Measurements from ENCODE around the gene ETV6.

Gene ETV6

GRCh38 chr12:11782914-11783420, 133.5 kb downstream of the ETV6 start:
- DNase-seq, result no peak

DNA sequence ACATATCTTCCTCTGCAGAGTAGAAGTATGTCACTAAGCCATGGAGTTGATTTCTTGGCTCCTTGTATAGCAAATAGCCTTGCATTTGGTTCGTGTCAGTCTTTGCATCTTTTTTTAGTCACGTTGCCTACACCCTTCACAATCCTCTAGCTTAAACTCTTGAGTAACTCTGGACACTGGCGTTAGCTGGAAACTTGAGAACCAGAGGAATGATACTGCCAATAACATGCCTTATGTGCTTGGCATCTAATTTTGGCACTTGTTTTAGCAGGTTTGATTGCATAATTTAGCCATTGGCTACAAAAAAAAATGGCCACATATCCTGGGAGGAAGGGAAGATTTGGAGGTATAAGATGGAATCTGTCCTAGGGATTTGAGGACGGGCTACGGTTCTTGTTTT, 136.2 kb downstream of the ETV6 start:
- peak; percentile 26 for DNase-seq

DNA sequence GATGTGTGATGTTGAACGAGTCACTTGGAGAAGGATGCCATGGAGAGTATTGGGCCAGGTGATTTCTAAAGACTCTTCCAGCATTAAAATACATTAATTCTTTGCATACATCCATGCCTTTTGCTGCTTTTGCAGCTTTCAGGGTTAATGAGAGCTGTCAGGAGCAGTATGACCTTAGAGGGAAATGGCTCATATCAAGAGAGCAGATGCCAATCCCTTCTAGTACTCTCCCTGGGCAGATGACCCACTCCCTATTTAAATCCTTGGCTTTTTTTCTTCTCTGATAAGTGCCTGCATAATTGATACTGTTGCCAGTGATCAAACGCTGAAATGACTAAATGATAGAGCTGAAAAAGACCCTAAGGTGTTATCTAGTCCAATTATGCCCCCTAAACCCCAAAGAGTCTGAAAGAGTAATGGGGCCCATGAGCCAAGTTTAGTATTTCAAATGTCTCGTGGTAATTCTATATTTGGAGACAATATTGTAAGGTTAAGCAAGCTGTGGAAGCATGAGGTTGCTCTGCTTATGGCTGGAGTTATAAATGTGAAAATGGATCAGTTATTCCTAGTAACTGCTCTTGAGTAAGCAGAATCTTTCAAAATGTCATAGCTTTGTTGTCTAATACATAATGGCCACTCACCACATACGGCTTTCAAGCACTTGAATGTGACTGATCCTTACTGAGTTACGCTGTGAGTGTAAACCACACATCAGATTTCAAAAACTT, 137.3 kb downstream of the ETV6 start:
- no peak for DNase-seq

- DNase-seq, result no peak
Measured at GRCh38 chr12:11787437-11787836, 138.0 kb downstream of the ETV6 start.

DNA sequence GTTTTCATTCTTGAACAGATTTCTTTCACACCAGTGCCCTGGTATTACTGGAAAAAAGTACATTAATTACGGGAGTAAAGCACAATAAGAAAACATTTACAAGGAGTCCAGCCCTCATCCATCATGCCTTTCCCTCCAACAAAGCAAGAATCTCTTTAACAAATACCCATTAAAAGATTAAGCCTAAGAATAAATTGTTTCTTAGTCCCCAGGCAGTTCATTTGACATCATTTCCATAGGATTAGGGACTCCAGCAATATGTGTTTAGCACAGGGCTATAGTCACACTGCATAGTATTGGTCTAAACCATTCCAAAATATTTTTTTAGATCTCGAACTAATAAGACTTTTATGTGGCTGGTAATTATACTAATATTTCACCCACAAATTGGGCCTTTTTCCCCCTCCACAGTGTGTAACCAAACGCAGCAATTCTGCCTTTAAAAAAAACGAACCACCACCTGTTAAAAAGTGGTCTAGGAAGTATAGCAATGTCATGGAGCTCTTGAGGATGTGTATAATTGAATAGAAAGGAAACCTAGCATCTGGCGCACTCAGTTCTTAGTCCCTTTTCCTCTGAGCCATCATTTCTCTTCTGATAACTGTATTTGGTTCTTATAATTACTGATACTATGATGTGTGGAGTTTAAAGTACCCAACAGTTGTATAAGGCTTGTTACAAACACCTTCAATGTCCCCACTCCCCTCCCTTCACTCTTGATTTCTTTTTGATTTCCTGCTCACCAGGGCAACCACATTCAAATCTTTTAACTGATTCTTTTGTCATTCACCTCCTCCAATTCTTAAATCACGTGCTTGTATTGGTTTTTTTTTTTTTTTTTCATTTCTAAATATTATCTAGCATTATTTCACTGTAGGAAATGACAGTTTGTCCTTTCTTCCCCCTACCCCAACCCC, 138.7 kb downstream of the ETV6 start:
- no peak for DNase-seq

DNA sequence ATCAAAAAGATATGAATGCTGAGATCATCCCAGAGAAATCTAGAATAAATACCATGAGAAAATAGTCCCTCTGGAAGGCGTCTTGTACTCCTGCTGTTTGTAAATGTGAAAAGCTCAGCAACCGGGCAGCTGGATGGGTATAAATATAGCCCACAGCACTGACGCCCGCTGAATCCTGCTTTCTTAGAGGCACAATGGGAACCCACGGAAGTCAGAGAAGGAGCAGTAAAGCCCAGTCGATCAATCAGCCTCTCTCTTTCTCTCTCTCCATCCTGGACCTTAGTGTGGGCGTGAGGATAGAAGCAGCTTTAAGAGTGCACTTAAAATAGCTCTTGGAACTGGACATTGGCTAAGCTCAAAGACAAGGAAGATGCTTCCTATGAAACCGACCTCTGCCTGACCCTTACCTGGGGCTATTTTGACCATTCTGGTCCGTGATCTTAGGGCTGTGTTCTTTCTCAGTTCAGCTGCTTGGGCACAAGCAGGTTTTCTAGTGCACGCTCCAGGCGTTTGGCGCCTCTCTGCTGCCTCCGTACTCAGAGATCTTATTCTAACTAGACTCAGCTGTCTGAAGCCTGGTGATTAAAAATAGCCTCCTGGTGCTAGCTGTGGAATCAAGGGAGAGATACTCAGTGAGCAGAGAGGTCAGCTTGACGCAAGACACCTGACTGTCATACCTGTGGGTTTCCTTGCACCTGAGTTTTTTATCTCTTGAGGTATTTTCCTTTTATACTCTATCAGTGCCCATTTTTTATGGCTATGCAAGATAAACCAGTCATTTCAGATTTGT, 144.6 kb downstream of the ETV6 start:
- no peak for DNase-seq

- DNase-seq, result no peak
Measured at GRCh38 chr12:11794751-11795150, 145.3 kb downstream of the ETV6 start.

DNA sequence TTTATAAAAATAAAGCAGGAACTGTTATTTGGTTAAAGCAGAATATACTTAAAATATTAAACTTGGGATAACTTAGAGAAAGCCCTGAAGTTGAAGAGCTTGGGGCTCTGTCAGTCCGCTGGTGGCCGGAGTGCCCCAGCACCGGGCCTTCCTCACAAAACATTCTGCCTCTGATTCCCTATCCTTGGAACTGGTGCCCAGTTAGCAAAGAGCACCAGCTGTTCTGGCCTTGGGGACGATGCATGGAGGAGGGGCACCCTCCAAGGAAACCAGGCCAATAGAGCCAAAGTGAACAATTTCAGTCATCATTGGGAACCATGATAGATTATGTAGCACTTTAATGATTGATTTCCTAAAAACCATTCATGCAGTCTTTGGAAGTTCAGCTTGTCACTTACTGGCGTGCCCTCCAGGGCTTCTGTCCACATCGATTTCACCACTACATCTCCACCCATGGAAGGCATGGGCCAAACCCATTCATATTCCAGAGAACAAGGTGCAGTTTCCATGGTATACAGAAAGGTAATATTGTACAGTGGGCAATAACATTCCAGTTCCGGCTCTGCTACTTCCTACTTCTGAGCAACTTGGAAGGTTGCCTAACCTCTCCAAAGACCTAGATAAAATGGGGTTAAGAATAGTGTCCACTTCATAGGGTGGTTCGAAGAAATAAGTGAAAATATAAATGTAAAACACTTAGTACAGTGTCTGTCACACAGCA, 145.9 kb downstream of the ETV6 start:
- DNase-seq, result no peak

- DNase-seq, result peak; percentile 5
Measured at GRCh38 chr12:11795913-11796459, 146.5 kb downstream of the ETV6 start.

DNA sequence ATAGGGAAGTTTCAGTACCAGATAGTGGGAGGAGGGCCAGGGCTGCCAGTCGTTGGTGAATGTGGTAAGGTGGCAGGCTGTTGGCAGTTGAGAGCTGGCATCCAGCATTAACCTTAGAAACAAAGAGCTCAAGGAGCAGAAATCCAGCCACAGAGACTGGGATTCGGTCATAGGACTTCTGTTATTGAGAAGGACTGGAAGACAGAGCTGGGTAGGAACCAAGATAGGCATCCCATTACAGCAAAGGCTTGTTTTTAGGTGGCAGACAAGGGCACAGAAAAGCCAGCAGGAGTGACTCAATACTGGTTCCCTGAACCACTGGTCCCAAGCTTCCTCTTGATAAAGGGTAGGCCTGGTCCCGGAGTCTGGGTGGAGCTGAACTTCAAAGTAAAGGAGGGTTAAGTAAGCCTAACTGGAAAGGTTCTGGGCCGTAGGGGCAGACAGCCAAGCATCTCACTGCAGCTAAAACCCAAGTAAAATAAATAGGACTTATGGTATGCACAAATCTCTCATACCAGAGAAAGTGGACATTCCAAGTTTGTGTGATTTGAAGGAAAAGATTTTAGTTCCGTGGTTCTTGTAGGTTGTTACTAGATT, 147.9 kb downstream of the ETV6 start:
- no peak for DNase-seq

DNA sequence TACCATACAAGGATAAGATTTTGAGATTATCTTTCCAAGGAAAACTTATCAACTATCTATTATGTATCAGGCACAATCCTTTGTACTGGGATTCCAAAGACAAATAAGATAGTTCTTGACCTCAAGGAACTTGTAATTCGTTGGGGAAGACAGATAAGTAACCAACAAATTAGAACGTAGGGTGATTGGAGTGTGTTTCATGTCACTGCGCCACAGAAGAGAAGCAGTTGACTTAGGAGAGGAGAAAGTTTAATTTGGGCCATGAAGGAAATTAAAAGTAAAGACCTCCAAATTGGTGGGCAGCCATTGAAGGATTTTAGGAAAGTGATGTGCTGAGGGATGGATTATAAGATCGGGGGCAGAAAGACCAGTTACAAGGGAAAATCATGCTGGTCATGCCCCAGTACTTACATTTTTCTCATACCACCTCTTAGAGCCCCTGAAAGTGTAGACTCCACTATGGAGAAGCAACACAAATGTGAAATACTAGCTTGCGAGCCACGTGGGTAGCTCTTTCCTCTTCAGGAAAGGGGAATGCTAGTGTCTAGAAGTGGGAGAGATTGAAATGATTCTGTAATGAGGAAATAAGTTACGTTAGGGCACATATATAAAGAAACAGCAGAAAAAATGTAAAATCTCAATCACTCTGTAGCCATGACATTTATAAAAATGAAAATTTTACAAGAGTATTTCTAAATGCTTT, 148.7 kb downstream of the ETV6 start:
- DNase-seq, result no peak

DNA sequence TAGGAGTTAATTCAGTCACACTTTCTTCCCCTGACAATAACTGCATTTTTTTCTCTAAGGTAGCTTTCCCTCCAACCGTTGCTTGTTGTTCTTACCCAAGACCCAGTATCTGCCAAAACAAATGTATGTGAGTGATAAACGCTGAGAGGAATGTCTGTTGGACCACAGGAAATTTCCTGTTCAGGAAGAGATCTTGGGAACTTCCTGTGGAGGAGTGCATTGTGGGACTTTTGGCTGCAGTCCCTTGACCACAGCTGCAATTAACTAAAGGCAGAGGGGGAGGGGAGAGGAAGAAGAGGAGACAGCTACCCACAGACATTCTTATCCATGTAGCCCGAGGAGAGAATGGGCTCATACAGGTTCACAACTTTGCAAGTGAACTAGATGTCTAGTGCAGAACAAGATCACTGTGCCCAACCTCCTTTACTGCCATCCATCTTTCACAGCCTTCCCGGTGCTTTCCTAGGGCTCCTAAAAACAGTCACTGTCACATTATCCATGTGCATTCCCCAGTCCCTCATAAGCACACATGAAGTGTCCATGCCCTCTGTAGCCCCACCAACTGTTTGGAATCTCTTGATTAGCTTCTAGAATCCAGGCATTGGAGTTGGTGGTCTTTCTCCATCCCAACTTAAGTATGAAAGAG, 149.5 kb downstream of the ETV6 start:
- DNase-seq, result no peak

GRCh38 chr12:11799502-11799873, 150.0 kb downstream of the ETV6 start:
- DNase-seq, result no peak

DNA sequence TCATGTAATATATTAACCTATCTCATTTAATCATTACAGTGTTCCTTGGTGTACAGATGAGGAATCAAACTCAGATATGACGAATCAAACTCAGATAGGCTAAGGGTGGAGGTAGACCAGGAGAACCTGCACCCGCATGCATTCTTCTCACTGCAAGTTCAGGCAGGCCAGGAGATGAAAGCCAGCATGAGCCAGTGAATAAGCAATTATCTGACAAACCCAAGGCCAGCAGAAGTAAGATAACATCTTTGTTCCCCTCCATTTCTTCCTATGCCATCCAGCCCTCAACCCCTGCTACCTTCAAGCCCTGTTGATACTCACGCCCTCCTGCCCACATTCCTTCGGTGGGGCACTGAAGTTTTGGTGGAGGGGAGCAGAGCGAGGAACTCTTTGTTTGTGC, 152.2 kb downstream of the ETV6 start:
- DNase-seq, result no peak

DNA sequence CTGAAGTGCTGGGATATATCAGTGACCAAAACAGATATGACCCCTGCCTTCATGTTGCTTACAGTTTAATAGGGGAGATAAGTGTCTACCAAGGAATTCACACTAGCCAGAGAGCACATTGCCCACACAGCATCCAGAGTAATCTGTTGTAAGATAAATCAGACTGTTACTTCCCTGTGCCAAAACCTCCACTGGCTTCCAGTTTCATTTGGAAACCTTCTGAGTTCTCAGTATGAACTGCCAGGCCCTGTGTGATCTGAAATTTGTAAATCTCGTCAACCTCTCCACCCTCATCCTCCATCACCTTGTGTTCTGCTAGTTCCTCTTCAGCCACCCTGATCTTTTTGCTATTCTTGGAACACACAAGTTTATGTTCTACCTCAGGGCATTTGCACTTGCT, 154.7 kb downstream of the ETV6 start:
- no peak for DNase-seq

- DNase-seq, result no peak
Measured at GRCh38 chr12:11805043-11805442, 155.6 kb downstream of the ETV6 start.

- DNase-seq, result no peak
Measured at GRCh38 chr12:11805680-11806079, 156.2 kb downstream of the ETV6 start.

GRCh38 chr12:11807458-11807857, 158.0 kb downstream of the ETV6 start:
- no peak for DNase-seq

DNA sequence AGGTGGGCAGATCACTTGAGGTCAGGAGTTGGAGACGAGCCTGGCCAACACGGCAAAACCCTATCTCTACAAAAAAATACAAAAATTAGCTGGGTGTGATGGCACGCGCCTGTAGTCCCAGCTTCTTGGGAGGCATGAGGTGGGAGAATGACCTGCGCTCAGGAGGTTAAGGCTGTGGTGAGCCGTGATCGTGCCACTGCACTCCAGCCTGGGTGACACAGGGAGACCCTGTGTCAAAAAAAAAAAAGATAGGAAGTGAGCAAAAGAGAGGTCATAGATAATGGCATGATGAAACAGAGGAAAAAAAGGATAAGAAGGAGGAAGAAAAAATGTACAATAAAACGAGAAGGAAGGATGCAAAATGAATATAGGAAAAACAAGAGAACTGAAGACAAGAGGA, 159.5 kb downstream of the ETV6 start:
- no peak for DNase-seq

- DNase-seq, result no peak
Measured at GRCh38 chr12:11810206-11810545, 160.7 kb downstream of the ETV6 start.

DNA sequence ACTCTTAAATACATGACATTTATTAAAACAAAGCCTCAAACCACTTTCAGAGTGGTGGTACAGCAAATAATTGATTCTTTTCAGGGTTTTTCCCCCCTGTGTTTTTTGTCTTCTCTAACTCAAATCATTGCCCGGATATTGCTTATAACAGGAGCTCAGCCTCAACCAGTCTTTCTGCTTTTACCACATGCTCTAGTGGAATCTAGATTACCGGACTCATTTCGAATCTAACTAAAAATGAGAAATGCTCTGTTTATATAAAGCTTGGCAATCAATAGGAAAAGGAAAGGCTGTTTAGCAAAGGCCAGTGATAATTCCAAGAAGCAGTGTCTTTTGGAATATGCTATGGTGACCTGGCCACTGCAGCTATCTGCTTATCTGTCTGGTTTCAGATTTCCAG, 161.5 kb downstream of the ETV6 start:
- no peak for DNase-seq

All from NCI-H446 treated with DMSO at 0.1 percent for 48 hours (cell line).